K562 (cell line): Measurements from ENCODE around the gene ZFP62. TPM values are rescaled to one million over a fixed set of nuclear protein-coding genes. Genes with fewer than 3 reads are reported as not detected.
A peak's percentile ranks its signal among the peaks of the same experiment; 100 is the strongest.

Experiments
- CTBP1 ChIP-seq: fragments of 450-650 bp; IDR thresholded peaks from 2 replicates; pipeline ENCODE4 v1.6.1; 2016; ENCODE audit warnings: borderline replicate concordance
- GTF2E2 ChIP-seq: fragments of 200-800 bp; sonication (Bioruptor generic); IDR thresholded peaks from 2 replicates; pipeline ENCODE4 v1.6.1; 2016; ENCODE audit warnings: missing genetic modification characterization, missing compliant biosample characterization
- GTF2F1 ChIP-seq: IDR thresholded peaks from 2 replicates; pipeline ENCODE4 v1.6.1; 2011; ENCODE audit warnings: low read depth, low read length, improper control_type of control experiment
- ILK ChIP-seq: fragments of 450-650 bp; IDR thresholded peaks from 2 replicates; pipeline ENCODE4 v1.6.1; 2016; ENCODE audit warnings: missing genetic modification characterization, low read depth, mild to moderate bottlenecking, missing compliant biosample characterization, moderate library complexity, borderline replicate concordance
- KDM1A ChIP-seq, 2 experiments: fragments of 450-650 bp; IDR thresholded peaks; 2 replicates each; pipeline ENCODE4 v1.6.1; 2016; ENCODE audit warnings: mild to moderate bottlenecking in 2 of 2
- LEF1 ChIP-seq: fragments of 450-650 bp; IDR thresholded peaks from 2 replicates; pipeline ENCODE4 v1.6.1; 2016; ENCODE audit warnings: mild to moderate bottlenecking
- MIER1 ChIP-seq: fragments of 450-650 bp; IDR thresholded peaks from 2 replicates; pipeline ENCODE4 v1.6.1; 2016; ENCODE audit warnings: antibody characterized with exemption, mild to moderate bottlenecking, low read depth
- NR0B1 ChIP-seq: fragments of 450-650 bp; IDR thresholded peaks from one replicate; pipeline ENCODE4 v1.6.1; 2018; ENCODE audit warnings: mild to moderate bottlenecking, moderate library complexity; ENCODE audit not compliant: partially characterized antibody
- NR4A1 ChIP-seq, 2 experiments: fragments of 250-450 bp in 1 of 2; fragments of 450-650 bp in 1 of 2; sonication (Bioruptor Pico) in 1 of 2; IDR thresholded peaks; 2 replicates each; pipeline versions ENCODE4 v1.4.0 to v1.6.1; 2016 to 2020; ENCODE audit warnings: mild to moderate bottlenecking in 2 of 2, missing compliant biosample characterization in 1 of 2, missing genetic modification characterization in 1 of 2, moderate library complexity in 1 of 2
- POLR2G ChIP-seq: fragments of 200-400 bp; formaldehyde crosslinking; IDR thresholded peaks from 2 replicates; pipeline ENCODE4 v1.6.1; 2017; ENCODE audit warnings: low read depth, mild to moderate bottlenecking, antibody characterized with exemption, low read length, moderate library complexity
- RHOXF2B ChIP-seq: fragments of 250-450 bp; sonication (Bioruptor Pico); conservative IDR thresholded peaks from 2 replicates; pipeline ENCODE4 v1.5.1; 2021
- SMARCC2 ChIP-seq: fragments of 450-650 bp; IDR thresholded peaks from 2 replicates; pipeline ENCODE4 v1.6.1; 2017; ENCODE audit warnings: antibody characterized with exemption, moderate library complexity, mild to moderate bottlenecking, low read depth
- SMARCE1 ChIP-seq: fragments of 450-650 bp; IDR thresholded peaks from 2 replicates; pipeline ENCODE4 v1.7.1; 2016; ENCODE audit warnings: mild to moderate bottlenecking
- TFAP4 ChIP-seq: sonication (generic); formaldehyde crosslinking; IDR thresholded peaks from 2 replicates; pipeline ENCODE4 v1.8.0; 2022; ENCODE audit warnings: missing genetic modification reagents, mild to moderate bottlenecking, moderate library complexity, borderline replicate concordance
- ZFP30 ChIP-seq: fragments of 250-450 bp; sonication (Bioruptor Pico); IDR thresholded peaks from 2 replicates; pipeline ENCODE4 v1.8.0; 2022; ENCODE audit warnings: moderate library complexity, mild to moderate bottlenecking, inconsistent platforms, borderline replicate concordance
- ZNF232 ChIP-seq: sonication (generic); formaldehyde crosslinking; IDR thresholded peaks from 2 replicates; pipeline ENCODE4 v1.8.0; 2022; ENCODE audit warnings: mild to moderate bottlenecking, missing genetic modification reagents
- ZNF239 ChIP-seq: fragments of 250-450 bp; sonication (Bioruptor Pico); IDR thresholded peaks from 2 replicates; pipeline ENCODE4 v1.4.0; 2020; ENCODE audit warnings: mild to moderate bottlenecking
- ZNF431 ChIP-seq: sonication (generic); formaldehyde crosslinking; IDR thresholded peaks from 2 replicates; pipeline ENCODE4 v1.8.0; 2022; ENCODE audit warnings: mild to moderate bottlenecking, missing genetic modification reagents
- ZNF780A ChIP-seq: fragments of 250-450 bp; sonication (Bioruptor Pico); IDR thresholded peaks from 2 replicates; pipeline ENCODE4 v1.5.0; 2021; ENCODE audit warnings: mild to moderate bottlenecking
- polyA plus RNA-seq, 8 experiments: library from polyadenylated mRNA; depleted of rRNA in 4 of 8; stranded (reverse) in 5 of 8; unstranded in 3 of 8; fragments of >200 nt; fragmentation: Nextera tagmentation in 2 of 8; fragmentation: Illumina TruSeq in 1 of 8; extraction: Ambion mirVana in 2 of 8; extraction: Trizol in 1 of 8; gene quantifications; 2 replicates each; pipeline versions ENCODE4 v1.2.1 to v1.2.3, GENCODE V29; 2011 to 2014; ENCODE audit warnings: inconsistent platforms in 1 of 8, missing spikeins in 1 of 8
- total RNA-seq, 7 experiments: library from RNA; depleted of rRNA in 6 of 7; stranded (reverse); fragments of >200 nt in 6 of 7; fragmentation: Illumina TruSeq in 2 of 7; extraction: Trizol in 2 of 7; gene quantifications; 2 replicates each; pipeline versions ENCODE4 v1.2.1 to v1.2.3, GENCODE V29; 2011 to 2021; ENCODE audit warnings: low replicate concordance in 1 of 7
- TF ChIP-seq, protein P1 (sequence below): fragments of 250-450 bp; sonication (Bioruptor Pico); IDR thresholded peaks from 2 replicates; pipeline ENCODE4 v1.8.0; 2021; ENCODE audit warnings: mild to moderate bottlenecking, moderate library complexity
- TF ChIP-seq, protein P2 (sequence below): sonication (generic); formaldehyde crosslinking; IDR thresholded peaks from 2 replicates; pipeline ENCODE4 v1.8.0; 2022; ENCODE audit warnings: mild to moderate bottlenecking, low read depth, missing genetic modification reagents

The ZFP62 gene
- total and polyA plus RNA-seq, 9 of the 15 experiments (the other 6 are each of a cell fraction or from before 2014, with no cell fraction given), result 12.2 to 37.5 (median 25.0) TPM

DNA sequence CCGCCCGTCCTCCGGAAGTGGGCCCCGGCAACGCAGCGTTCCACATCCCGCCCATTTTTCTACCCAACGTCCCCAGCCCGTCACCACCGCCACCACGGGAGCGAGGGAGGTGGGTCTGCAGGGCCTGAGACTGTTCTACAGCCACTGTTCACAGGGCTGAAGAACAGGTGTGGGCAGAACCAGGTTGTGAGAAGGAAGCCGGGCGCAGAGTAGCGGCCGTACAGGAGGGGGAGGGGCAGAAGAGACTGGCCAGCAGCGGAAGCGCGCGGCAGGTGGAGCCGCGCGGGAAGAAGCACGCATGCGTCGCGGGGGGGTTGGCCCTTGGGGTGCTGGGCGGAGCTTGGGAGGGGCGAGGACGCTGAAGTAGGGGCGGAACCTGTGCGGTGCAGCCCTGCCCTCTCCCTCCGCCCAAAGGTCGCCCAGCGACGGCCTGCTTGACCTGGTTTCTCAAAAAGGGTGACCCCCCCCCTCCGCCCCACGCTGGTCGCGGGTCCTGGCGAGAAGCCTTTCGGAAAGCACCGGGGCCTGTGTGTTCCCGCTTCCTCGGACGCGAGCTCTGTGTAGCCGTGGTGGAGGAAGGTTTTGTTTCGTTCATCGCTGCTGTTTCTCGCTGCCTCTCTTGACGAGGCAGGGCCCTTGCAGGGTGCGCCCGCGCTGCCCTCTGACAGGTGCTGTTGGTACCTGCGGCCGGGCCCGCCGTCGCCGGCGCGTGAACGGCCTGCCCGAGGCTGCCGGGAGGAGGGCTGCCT lies 50.7 kb downstream of the ZFP62 start (continued):
- TF ChIP-seq GTF2E2 (tag), result peak; percentile 93
- TF ChIP-seq NR0B1, result no peak
- TF ChIP-seq ZFP30 (CRISPR knock-in tag), result no peak
- peak; percentile 80 for TF ChIP-seq LEF1
- TF ChIP-seq NR4A1 (CRISPR knock-in tag; IDR thresholded peaks at IDR 0.05), result peak; percentile 94; the same call in 1 of the 2 replicates
- TF ChIP-seq NR4A1 (tag; IDR thresholded peaks at IDR 0.05), result peak; percentile 79
- TF ChIP-seq CTBP1, result peak; percentile 74
- TF ChIP-seq POLR2G, result peak; percentile 88
- no peak for TF ChIP-seq MIER1
- TF ChIP-seq, protein P1, sequence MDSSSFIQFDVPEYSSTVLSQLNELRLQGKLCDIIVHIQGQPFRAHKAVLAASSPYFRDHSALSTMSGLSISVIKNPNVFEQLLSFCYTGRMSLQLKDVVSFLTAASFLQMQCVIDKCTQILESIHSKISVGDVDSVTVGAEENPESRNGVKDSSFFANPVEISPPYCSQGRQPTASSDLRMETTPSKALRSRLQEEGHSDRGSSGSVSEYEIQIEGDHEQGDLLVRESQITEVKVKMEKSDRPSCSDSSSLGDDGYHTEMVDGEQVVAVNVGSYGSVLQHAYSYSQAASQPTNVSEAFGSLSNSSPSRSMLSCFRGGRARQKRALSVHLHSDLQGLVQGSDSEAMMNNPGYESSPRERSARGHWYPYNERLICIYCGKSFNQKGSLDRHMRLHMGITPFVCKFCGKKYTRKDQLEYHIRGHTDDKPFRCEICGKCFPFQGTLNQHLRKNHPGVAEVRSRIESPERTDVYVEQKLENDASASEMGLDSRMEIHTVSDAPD, result no peak
- no peak; the same call in 1 of the 2 replicates for TF ChIP-seq ZNF232 (CRISPR knock-in tag)
- TF ChIP-seq TFAP4 (CRISPR knock-in tag), result peak; percentile 91
- 0 out of 2 replicates have a peak, but pooled peaks have one; percentile 72 for TF ChIP-seq RHOXF2B (CRISPR knock-in tag)
- no peak for TF ChIP-seq ILK (tag)
- TF ChIP-seq ZNF780A, result no peak
- no peak for TF ChIP-seq KDM1A (IDR thresholded peaks at IDR 0.05)
- TF ChIP-seq SMARCC2, result no peak
- 0 out of 2 replicates have a peak, but pooled peaks have one; percentile 52 for TF ChIP-seq SMARCE1
- no peak for TF ChIP-seq GTF2F1
- TF ChIP-seq ZNF239, result no peak
- peak; percentile 74 for TF ChIP-seq ZNF431 (CRISPR knock-in tag)
- TF ChIP-seq, protein P2, sequence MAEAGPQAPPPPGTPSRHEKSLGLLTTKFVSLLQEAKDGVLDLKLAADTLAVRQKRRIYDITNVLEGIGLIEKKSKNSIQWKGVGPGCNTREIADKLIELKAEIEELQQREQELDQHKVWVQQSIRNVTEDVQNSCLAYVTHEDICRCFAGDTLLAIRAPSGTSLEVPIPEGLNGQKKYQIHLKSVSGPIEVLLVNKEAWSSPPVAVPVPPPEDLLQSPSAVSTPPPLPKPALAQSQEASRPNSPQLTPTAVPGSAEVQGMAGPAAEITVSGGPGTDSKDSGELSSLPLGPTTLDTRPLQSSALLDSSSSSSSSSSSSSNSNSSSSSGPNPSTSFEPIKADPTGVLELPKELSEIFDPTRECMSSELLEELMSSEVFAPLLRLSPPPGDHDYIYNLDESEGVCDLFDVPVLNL, result peak; percentile 30; the same call in 1 of the 2 replicates
